Measurements from ENCODE around the gene RANBP9. TPM values are rescaled to one million over a fixed set of nuclear protein-coding genes. Genes with fewer than 3 reads are reported as not detected.
A peak's percentile ranks its signal among the peaks of the same experiment; 100 is the strongest.

The RANBP9 gene
- total and polyA plus RNA-seq, 9 of the 15 experiments (the other 6 are each of a cell fraction or from before 2014, with no cell fraction given): 27.5 to 130 (median 61.5) TPM

DNA sequence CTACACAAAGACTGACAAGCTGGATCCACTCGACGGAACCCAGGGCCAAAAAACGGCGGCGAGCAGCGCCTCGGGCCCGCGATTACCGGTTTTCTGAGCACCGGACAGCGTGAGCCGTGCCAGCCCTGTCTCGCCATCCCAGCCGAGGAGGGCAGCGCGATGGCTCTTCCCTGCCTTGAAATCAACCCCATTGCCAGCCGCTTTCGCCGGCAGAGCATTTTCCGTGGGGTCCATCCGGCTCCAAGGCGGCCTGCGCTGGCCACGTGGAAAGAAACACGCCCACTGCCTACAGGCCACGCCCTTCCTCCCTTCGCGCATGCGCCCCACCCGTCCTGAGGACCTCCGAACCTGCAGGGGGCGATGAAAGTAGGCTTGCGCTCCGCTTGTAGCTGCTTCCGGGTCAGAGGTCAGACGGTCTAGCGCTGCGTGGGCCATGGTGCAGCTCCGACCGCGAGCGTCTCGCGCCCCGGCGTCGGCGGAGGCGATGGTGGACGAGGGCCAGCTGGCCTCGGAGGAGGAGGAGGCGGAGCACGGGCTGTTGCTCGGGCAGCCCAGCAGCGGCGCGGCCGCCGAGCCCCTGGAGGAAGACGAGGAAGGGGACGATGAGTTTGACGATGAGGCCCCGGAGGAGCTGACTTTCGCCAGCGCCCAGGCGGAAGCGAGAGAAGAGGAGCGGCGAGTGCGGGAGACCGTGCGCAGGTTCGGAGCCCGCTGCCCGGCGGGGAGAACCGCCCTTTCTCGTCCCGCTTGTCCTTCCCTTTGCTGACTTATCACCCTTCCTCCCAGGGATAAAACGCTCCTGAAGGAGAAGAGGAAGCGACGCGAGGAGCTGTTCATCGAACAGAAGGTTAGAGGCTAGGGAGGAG lies 96.5 kb downstream of the RANBP9 start, which contains the start of gene NOL7 (continued):
- no peak for TF ChIP-seq ZNF586 (CRISPR knock-in tag; conservative IDR thresholded peaks at IDR 0.05)

DNA sequence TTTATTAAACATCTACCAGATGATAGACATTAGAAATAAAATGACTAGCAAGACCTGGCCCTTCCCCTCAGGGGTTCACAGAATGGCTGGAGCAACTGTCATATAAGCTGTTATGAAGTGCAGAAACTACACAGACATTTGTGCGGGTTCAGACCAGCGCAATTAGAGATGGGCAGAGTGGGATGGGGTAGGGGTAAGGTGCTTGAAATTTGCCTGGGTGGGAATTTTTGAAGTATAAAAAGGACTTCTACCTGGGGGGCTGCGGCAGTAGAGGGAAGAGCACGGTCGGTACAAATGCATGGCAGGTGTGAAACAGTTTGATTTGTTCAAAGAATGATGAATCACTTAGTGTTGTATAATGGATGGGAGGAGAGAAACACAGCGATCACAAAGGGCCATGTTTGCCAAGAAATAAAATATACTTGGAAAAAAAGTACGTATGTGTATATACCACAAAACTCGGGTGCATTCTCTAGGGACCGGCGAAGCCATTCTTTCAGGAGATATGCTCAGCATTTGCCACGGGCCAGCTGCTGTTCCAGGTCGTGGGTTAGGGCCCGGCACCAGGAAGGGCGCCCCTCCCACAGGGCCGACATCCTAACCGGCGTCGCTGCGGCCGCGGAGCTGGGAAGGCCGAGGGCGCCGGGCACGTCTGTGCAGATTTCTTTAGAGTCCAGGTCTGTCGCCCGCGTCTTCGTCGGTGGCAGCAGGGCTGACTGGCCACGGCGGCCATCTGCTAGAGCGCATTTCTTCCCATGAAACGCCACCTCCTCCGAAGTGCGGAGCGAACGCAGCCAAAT lies 97.3 kb downstream of the RANBP9 start:
- Histone ChIP-seq H3K9me1 (ENCODE audit: control insufficient read depth, insufficient read depth, low read length) (no peaks in the 10 kb centered on the region), H3K36me3 (ENCODE audit: control insufficient read depth, insufficient read depth, low read length) (peaks cover 34% of the 10 kb centered on the region), H2AFZ (ENCODE audit: low read depth, low read length) (peak overlapping the region; percentile 81), H3K9me3 (replicated peaks; ENCODE audit: control insufficient read depth, insufficient read depth, low read depth, low read length) (no peaks in the 10 kb centered on the region), H3K27ac (ENCODE audit: extremely low read depth, low read depth, low read length) (peak overlapping the region; percentile 92), H3K9ac (ENCODE audit: insufficient read depth in 1 of 2, low read depth in 2 of 2, low read length in 2 of 2) (peak overlapping the region; percentile 95 to 97), H3K27me3 (ENCODE audit: control insufficient read depth in 2 of 2, insufficient read depth in 2 of 2, low read length in 2 of 2) (no peaks in the 10 kb centered on the region), H3K4me1 (replicated peaks in 1 of 2; ENCODE audit: control insufficient read depth in 2 of 2, insufficient read depth in 2 of 2, low read length in 2 of 2) (peaks cover 11 to 25% of the 10 kb centered on the region in 2 experiments), H4K20me1 (replicated peaks; ENCODE audit: control insufficient read depth, insufficient read depth, low read length) (0 out of 2 replicates have a peak, but pooled peaks cover 8% of the 10 kb centered on the region), H3K79me2 (ENCODE audit: control insufficient read depth, insufficient read depth, low read length) (peaks cover 55% of the 10 kb centered on the region), H3K4me2 (ENCODE audit: insufficient read depth, low read length) (peak overlapping the region; percentile 93), H3K4me3 (peak overlapping the region; percentile 80)
- peak in 3 of 4 experiments; percentile 25 to 75 (median 66) for DNase-seq (ENCODE audit: extremely low read depth in 1 of 4, low spot score in 3 of 4)
- BruUV-seq (replicated peaks): TSS peak; percentile 75
- intact Hi-C loops (cut with micrococcal nuclease) (loop anchor here (2.0 kb wide), 2 partner anchors 40 to 96 kb away; partner anchors contain the start of genes RANBP9 and SIRT5), in situ Hi-C loops (cut with MboI) (no loop called here)
- ATAC-seq: peak; percentile 62
- ChIA-PET CTCF (ENCODE audit: low intra/inter-chr PET ratio) (interaction anchor here (0.7 kb wide), 1 partner anchor 180 kb away, joined by 3 read pairs; no protein-coding TSS in a partner anchor), POLR2A (interaction anchor here (0.9 to 4.9 kb wide), 16 partner anchors 9 to 298 kb away, joined by 3 to 31 read pairs (median 5); partner anchors contain the start of gene SIRT5)
- FAIRE-seq: peak; percentile 65
- whole genome bisulfite sequencing (ENCODE audit: insufficient coverage, low coverage, missing lambda C conversion rate): under 1% methylated on average over 38 of the region's 38 CpGs
- TF ChIP-seq ZNF232 (CRISPR knock-in tag; IDR thresholded peaks at IDR 0.05) (peak; percentile 85; the same call in 1 of the 2 replicates), CHD1 (IDR thresholded peaks at IDR 0.05; ENCODE audit: low read length) (peak; percentile 70), HNRNPH1 (optimal IDR thresholded peaks at IDR 0.05; ENCODE audit: low read depth, low read length) (no peak), BHLHE40 (IDR thresholded peaks at IDR 0.05; ENCODE audit: low read length) (no peak), RUNX1 (IDR thresholded peaks at IDR 0.05; ENCODE audit: low read depth) (no peak), SMARCC2 (IDR thresholded peaks at IDR 0.05; ENCODE audit: low read depth) (0 out of 2 replicates have a peak, but pooled peaks have one; percentile 25), SRF (CRISPR knock-in tag; IDR thresholded peaks at IDR 0.05) (0 out of 4 replicates have a peak, but pooled peaks of 1 of the 2 experiments have one; percentile 7), ZFX (CRISPR knock-in tag; IDR thresholded peaks at IDR 0.05) (no peak), JUND (IDR thresholded peaks at IDR 0.05; ENCODE audit: borderline replicate concordance, low read depth, low read length) (no peak), JUND (tag; IDR thresholded peaks at IDR 0.05; ENCODE audit: borderline replicate concordance, low read depth, low read length) (no peak)
- TF ChIP-seq, protein P1, sequence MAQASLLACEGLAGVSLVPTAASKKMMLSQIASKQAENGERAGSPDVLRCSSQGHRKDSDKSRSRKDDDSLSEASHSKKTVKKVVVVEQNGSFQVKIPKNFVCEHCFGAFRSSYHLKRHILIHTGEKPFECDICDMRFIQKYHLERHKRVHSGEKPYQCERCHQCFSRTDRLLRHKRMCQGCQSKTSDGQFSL (CRISPR knock-in tag; IDR thresholded peaks at IDR 0.05): 0 out of 2 replicates have a peak, but pooled peaks have one; percentile 69
- TF ChIP-seq, protein P1 (tag; IDR thresholded peaks at IDR 0.05): no peak
- TF ChIP-seq, protein P2, sequence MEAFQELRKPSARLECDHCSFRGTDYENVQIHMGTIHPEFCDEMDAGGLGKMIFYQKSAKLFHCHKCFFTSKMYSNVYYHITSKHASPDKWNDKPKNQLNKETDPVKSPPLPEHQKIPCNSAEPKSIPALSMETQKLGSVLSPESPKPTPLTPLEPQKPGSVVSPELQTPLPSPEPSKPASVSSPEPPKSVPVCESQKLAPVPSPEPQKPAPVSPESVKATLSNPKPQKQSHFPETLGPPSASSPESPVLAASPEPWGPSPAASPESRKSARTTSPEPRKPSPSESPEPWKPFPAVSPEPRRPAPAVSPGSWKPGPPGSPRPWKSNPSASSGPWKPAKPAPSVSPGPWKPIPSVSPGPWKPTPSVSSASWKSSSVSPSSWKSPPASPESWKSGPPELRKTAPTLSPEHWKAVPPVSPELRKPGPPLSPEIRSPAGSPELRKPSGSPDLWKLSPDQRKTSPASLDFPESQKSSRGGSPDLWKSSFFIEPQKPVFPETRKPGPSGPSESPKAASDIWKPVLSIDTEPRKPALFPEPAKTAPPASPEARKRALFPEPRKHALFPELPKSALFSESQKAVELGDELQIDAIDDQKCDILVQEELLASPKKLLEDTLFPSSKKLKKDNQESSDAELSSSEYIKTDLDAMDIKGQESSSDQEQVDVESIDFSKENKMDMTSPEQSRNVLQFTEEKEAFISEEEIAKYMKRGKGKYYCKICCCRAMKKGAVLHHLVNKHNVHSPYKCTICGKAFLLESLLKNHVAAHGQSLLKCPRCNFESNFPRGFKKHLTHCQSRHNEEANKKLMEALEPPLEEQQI (IDR thresholded peaks at IDR 0.05): no peak

Data from K562 (cell line).